HG03354 (cell line): Measurements from ENCODE around the gene MGAT5B.

Experiments used
- ATAC-seq: cut with Tn5 transposase; IDR thresholded peaks from one replicate; pipeline ENCODE4 v1.9.1; 2021; ENCODE audit warnings: mild to moderate bottlenecking; ENCODE audit not compliant: unreplicated experiment, poor library complexity, severe bottlenecking

MGAT5B gene

DNA sequence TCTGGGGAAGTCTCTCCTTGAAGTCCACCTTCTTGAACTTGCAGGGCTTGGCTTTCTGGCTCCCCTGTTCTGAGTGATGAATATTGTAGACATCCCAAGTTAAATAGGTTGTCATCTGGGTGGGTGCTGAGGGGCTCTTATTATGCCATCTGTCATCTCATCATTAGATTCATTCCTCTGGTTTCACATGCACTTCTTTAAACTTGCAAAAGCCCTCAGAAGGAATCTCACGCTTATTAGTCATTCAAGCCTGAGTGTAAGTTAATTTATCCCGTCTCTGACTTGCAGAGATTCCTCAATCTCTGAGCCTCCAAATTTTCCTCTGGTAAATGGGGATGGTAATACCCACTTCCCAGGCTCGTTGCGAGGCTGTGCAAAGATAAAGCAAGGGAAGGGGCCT is 5.7 kb downstream of the MGAT5B start:
- ATAC-seq = no peak

DNA sequence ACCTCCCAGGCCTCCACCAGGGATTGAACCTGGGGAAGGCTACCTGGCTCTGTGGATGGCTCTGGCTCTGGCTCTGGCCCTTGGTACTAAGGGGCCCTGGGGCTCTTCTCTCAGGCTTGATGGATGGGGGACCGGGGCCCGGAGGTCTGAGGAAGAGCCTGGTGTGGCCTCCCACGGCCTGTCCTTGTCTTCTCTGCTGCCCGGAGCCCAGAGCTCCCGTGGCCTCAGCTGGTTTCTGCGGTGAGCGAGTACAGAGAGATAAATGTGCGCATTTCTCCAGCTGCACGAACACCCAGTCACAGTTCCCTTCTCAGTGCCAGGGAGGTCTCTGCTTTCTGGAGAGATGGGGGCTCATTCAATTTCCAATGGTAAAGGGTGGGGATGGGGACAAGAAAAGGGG is 9.2 kb downstream of the MGAT5B start:
- no peak for ATAC-seq

DNA sequence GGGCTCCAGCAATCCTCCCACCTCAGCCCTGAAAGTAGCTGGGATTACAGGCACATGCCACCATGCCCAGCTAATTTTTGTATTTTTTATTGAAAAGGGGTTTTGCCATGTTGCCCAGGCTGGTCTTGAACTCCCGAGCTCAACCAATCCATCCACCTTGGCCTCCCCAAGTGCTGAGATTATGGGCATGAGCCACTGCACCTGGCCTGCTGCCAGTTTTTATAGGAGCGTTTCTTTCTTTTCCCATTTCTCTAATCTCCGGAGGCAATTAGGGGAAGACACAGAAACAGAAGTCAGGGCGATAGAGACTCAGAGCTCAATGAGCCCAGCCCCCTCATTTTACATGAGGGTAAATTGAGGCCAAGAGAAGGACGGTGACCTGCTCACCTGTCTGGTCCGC is 10.4 kb downstream of the MGAT5B start:
- ATAC-seq = no peak

DNA sequence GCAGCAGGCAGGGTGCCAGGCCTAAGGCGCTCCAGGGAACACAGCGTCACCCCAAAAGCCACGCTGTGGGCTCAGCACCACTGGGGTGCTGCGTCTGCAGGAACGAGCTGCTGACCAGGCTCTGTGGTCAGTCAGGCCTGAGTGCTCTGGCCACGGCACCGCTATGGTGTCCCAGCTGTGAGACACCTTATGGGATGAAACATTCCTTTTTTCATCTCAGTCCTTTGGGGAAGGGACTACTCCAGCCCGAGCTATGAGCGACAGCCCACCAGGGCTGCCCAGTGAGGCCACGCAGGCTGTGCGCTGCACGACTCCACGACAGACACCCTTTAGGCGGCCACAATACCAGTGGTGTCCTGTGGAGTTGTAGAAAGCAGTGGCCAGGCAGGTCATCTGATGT is 11.1 kb downstream of the MGAT5B start:
- no peak for ATAC-seq

DNA sequence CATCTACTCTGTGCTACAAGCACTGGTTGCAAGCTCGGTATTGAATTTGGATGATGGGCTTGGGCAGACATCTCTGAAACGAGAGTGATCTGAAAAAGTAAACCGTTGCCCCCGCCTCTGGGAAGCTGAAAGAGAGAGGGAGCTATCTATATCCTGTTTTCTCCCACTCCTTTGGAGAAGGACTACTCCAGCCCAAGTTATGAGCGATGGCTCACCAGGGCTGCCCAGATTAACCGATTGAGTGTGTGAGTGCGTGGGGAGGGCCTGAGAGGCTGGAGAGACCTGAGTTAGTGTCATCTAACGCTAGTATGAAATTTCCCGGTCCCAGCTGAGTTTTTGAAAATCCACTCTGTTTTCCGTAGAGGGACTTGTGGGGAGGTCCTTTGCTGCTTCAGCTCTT is 11.5 kb downstream of the MGAT5B start:
- ATAC-seq = no peak

DNA sequence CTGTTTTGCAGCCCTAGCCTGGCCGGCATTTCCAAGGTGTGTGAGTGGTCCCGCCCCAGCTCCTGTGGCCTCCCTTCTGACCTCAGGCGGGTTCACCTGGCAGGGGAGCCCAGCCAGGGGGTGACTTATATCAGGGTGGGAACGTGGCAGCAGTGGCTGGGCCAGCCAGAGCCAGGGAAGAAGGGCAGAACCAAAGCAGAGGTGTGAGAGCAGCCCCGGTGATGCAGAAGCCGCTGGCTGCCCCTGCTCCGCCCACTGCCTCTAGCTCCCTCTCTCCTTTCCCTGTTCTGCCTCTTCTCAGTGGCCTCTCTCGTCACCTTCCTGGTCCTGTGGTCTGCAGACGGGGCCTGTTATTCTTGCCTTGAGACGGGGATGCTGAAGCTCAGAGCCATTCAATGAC is 12.1 kb downstream of the MGAT5B start:
- no peak for ATAC-seq

DNA sequence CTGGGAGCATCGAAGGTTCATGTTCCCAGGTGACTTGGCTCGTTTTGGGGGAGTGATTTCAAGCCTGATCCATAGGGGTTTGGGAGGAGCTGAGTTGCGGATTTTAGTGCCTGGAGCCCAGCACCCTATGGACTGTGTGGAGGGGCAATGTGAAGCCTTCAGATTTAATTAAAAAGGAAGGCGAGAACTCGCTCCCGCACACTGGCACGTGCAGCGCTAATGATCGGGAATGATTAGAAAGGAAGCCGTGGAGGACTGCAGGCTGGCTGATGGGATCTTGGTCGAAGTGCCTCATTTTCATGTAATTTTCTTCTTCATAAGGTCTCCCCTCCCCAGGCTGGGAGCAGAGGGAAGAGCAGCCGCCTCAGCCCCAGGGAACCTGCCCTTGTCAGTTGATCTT is 12.8 kb downstream of the MGAT5B start:
- ATAC-seq = no peak

DNA sequence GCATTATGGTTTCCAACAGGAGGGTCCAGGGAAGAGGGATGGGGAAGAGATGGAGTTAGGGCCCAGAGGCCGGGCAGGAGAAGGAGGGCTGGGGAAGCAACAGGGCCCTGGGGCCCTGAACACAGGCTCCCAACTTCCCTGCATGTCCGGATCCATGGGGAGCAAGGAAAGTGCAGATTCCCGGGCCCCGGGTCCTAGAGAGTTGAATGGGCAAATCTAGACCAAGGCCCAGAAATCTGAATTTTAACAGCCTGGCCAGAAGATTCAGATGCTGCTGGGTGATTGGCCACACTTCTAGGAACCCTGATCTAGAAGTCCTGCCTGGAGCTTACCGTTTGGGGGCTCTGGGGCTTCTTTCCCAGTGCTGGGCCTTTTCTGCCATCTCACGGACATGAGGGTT is 13.2 kb downstream of the MGAT5B start:
- no peak for ATAC-seq

DNA sequence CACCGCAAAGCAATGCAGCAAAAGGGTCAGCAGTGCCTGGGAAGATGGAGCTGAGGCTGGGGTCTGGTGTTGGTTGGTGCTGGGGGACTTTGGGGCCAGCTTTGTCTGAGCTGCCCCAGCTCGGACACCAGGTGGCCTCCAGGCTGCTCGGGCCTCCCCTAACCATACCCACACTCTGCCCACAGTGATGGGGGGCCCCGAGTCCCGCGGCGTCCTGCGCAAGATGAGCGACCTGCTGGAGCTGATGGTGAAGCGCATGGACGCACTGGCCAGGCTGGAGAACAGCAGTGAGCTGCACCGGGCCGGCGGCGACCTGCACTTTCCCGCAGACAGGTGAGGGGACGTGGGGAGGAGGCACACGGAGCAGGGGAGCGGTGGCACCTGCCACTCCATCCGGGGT is 13.8 kb downstream of the MGAT5B start:
- ATAC-seq = no peak

DNA sequence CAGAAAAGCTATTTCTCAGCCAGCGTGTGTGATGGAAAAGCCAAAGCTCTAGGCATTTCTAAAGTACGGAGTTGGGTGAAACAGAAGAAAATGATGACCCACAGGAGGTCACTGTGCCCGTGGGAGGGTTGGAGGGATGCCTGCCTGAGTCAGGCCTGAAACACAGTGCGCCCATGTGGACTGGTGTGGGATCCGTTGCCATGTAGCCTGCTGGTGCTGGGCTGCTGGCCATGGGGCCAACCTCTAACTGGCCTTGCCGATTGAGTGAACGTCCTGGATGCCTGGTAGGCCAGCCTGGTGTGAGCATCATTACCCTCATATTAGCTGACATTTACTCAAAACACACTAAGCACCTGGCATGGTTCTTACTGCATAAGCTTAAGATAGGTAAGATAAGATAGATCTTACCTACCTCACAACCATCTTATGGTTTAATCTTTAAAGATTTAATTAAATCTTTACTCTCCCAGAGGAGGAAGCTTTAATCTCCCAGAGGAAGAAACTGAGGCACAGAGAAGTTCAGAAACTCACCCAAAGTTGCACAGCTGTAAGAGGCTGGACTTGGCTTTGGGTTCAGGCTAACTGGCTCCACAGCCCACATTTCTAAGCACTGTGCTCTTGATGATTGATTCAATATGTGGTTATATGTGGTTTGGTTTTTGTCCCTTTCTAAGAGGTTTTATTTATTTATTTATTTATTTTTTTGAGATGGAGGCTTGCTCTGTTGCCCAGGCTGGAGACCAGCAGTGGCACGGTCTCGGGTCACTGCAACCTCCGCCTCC is 15.7 kb downstream of the MGAT5B start:
- ATAC-seq = no peak

DNA sequence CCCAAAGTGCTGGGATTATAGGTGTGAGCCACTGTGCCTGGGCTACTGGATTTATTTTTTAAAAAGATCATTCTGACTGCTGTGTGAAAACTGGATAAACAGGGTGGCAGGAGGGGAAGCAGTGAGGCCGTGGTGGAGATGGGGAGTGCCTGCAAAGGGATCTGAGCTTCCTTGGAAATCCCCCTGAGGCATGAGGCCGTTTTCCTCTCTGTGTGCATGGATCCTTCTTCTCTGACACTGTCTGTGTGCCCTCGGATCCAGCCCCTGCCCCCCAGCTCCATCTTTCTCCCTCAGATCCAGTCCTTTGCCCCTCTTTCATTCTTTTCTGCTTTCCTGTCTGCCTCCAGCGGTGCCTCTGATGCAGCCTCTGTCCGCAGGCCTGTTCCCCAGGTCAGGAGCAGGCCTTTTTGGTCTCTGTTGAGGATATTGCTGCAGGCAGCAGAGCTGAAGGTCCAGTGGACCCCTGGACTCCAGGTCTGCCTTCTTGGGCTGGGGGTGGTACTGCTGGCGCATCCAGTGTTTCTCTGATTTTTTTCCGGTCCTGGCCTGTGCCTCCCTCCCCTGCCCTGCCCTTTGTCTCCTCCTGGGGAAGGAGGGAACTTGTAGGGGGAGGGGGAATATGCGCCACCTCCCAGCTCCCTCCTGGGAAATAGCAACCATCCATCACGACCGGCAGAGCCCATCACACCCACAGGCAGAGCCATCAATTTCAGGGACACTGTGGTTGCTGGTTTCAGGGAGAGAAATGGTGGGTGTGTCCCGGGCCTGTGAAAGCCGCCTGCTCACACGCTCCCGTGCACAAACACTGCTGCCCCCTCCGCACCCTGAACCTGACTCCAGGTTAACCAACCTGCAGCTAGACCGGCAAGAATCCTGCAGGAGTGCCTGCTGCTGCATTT is 17.0 kb downstream of the MGAT5B start:
- no peak for ATAC-seq

DNA sequence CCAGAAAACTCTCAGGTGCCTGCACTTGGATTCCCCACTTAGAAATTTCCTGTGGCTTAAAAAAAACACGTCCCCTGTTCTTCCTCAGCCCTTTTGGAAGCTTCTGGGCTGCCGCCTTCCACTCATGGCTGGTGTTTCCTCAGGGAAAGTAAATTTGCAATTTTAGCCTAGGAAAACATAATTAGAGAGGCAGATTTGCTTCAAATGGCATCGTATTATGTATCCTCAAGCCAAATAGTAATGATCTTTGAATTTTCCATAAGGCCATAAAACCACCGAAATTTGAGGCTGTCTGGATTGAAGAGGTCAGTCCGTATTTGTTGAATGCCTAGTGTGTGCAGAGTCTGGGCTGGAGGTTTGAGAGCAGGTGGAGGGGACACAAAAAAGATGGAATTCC is 17.7 kb downstream of the MGAT5B start:
- ATAC-seq = no peak

DNA sequence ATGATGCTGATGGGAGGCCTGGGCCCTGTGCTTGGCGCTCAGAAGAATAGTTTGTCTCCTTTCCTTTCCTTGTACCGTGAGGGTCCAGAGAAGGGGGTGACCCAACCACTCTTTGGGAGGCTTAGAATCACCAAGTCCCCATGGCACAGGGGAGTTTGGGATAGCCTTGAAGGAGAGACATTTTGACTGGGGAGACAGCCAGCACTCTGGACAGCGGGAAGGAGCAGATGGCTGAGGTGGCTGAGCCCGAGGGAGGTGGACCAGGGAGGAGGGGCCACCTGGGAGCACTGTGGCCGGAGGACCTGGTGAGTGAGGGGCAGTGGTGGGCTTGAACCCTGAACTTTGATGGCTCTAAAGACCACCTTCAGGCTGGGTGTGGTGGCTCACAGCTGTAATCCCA is 18.2 kb downstream of the MGAT5B start:
- ATAC-seq = no peak

DNA sequence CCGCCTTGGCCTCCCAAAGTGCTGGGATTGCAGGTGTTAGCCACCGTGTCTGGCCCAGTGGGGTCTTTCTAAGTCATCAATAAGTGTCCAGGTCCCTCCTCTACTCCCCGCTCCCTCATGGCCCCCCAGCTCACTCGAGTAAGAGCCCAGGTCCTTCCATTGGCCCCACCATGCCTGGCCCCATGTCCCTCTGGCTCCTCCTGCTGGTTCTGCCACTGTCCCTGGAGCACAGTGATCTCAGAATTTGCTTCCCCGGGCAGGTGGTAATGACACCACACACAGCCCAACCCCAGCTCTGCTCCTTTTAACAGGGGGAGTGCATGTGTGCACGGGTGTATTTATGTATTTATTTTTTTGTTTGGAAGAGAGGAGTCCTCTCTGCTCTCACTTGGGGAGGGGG is 19.6 kb downstream of the MGAT5B start:
- no peak for ATAC-seq

DNA sequence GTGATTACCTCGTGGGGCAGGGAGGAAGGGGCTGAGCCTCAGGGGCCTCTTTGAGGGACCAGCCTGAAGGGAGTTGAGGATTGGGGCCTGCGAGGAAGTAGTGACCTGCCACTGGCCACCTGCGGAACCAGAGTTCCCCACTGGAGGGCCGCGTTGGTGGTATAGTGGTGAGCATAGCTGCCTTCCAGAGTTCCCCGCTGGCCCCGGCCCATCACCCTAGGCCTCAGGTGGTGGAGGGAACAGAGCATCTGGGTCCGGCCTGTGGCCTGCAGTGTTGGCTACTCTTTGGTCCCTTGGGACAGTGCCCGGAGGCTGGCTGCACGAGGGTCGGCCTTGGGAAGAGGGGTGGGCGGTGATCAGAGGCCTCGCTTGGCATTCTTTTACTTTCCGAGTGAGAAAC is 20.5 kb downstream of the MGAT5B start:
- no peak for ATAC-seq

DNA sequence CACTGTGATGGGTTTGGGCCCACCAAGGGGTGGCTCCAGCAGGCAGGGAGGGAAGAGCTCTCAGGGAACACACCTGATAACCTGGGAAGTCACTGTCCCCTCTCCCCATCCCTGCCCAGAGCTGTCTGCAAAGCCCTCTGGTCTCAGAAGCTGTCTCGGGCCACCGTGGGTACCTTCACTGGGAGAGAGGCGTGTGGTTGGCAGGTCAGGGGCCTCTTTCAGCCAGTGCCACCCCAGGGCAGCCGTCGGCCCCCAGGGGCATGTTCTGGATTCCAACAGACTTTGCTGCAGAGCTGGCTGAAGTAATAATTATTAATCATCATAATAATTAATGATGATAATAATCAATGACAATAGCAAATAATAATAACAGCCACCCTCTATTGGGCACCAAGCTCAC is 21.1 kb downstream of the MGAT5B start:
- no peak for ATAC-seq

DNA sequence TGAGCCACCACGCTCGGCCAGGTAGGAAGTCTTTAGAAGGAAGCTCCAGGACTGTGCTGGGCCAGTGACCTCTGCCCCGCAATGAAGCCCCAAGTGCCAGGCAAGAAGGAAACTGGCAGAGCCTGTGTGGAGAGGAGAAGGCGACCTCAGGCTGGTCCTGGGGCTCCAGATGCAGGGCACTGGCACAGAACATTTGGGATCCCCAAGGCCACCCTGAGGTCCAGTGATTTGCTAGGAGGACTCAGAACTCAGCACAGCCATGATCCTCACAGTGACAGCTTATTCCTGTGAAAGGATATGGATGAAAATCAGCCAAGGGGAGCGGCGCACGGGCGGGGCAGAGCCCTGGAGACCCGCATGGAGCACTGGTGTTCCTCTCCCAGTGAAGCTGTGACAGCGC is 24.1 kb downstream of the MGAT5B start:
- no peak for ATAC-seq

DNA sequence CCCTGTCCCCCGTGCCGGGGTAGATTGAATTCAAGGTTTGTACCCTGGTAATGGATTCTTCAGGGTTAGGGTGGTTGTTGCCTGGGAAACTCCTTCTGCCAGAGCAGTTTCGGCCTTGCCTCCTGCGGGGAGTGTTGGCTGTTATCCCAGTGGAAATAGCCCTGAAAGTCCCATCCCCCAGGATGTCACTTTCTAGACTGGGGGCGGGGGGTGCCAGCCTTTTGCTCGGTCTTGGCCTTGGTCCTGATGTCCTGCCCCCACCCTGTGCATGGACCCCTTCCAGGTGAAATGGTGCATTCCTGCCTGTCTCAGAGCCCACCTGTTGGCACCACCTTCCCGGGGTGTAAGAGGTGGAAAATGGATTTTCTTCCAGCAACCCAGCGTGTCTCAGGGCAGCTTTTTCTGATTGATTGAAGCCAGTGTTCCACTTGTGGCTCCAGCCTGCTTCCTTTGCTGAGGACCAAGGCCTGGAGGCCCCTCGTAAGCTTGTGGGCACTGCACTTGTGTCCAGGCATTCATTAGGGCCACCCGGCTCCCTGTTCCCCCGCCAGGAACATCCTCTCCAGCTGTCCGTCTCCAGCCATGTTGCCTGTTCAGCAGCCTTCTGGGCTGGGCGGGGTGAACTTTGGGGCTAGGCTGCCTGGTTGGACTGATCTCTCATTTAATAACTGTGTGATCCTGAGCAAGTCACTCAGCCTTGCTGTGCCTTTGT is 25.6 kb downstream of the MGAT5B start:
- no peak for ATAC-seq

DNA sequence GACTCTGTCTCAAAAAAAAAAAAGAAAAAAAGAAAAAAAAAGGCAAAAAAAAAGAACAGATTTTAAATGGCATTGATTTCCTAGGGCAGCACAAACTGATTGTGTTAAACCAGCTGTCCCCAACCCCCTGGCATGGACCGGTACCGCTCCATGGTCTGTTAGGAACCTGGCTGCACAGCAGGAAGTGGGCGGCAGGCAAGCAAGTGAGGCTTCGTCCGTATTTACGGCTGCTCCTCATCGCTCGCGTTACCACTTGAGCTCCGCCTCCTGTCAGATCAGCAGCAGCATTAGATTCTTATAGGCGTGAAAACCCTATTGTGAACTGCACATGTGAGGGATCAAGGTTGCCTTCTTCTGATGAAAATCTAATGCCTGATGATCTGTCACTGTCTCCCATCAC is 26.6 kb downstream of the MGAT5B start:
- ATAC-seq = no peak

DNA sequence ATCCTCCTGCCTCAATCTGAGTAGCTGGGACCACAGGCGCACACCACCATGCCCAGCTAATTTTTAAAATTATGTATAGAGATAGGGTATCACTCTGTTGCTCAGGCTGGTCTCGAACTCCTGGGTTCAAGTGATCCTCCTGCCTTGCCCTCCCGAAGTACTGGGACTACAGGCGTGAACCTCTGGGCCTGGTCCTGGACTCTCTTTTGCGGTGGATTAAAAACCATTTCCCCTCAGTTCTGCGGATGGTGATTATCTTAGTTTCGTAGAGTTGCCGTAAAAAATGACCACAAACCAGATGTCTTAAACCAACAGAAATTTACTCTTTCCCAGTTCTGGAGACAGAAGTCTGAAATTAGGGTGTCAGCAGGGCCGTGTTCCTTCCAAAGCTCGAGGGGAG is 28.8 kb downstream of the MGAT5B start:
- ATAC-seq = no peak

DNA sequence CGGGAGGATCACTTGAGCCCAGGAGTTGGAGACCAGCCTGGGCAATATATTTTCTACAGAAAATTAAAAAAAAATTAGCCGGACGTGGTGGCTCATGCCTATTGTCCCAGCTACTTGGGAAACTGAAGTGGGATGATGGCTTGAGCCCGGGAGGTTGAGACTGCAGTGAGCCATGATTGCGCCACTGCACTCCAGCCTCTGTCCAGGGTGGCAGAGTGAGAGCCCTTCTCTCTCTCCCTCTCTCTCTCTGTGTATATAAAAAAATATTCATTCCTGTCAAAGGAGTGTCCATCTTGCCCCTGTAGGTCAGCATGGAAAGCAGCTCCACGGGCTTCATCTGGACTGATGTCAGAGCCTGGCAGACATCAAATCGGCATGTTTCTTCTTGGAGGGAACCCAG is 31.2 kb downstream of the MGAT5B start:
- ATAC-seq = no peak
